HPDE6-E6E7 (cell line): ENCODE results near the gene FAM174C.
"Not testable (repeated sequence)": the region's sequence is repeated elsewhere in the genome, so short reads cannot be mapped to it uniquely, and the experiment has no call there.

Source experiments
- DNase-seq: peaks from one replicate; pipeline ENCODE4 v3.0.0; 2011; ENCODE audit warnings: missing footprints; ENCODE audit errors: extremely low spot score

FAM174C gene

DNA sequence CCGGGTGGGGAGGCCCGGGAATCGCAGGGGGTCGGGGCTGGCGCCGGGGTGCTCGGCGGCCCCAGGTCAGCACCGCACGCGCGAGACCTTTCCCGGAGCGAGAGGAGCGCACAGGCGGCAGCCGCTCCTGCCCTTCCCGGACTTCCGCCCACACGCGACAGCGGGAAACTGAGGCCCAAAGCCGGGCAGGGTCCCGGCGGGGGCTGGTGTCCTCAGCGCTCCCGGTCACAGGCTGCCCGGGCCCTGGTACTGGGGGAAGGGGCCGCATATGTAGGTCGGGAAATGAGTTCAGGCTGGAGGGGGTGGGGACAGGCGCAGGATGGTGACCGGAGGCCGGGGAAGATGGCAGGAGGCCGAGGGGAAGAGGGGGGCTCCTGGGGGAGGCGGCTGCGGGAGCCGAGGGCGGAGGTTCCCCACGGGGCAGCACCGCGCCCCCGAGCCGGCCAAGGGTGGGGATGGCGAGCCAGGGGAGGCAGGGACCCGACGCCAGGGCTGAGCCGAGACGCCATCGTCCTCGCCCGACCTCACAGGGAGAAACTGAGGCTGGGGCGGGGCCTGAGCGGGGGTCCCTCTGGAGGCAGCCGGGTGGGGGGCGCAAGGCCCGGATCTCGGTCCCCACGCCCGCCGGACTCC, 38.2 kb upstream of the FAM174C start:
- no peak for DNase-seq

DNA sequence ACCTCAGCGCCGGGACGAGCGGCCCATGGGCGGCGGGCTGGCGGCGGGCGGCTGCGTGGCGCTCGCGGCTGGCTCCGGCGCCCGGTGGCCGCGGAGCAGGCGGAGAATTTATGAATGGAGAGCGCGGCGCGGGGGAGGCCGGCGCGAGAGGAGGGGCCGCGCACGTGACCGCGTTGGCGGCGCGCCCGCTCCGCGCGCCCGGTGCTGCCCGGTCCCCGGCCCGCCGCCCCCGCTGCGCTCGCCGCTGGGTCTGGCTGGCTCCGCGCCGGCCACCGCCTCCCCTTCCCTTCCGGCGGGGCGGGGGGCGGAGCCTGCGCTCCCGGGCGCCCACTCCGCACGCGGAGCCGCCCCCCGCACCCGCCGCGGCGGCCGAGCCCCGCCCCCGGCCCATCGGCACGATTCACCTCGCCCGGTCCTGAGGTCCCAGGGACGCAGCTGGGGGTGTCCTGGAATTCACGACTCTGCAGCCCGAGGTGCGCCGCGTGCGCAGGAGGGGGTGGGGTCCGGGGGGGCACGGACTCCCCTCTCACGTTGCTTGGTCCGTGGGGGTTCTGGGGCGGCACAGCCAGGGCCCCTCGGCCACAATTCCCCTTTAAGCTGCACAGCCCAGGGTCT, 37.5 kb upstream of the FAM174C start, which contains the start of gene CBARP:
Gene CBARP, minus strand, starts transcription at position 252 of the 615 bp plus-strand sequence. CDS start 1,905 bp downstream, outside the sequence.
- DNase-seq, result no peak

DNA sequence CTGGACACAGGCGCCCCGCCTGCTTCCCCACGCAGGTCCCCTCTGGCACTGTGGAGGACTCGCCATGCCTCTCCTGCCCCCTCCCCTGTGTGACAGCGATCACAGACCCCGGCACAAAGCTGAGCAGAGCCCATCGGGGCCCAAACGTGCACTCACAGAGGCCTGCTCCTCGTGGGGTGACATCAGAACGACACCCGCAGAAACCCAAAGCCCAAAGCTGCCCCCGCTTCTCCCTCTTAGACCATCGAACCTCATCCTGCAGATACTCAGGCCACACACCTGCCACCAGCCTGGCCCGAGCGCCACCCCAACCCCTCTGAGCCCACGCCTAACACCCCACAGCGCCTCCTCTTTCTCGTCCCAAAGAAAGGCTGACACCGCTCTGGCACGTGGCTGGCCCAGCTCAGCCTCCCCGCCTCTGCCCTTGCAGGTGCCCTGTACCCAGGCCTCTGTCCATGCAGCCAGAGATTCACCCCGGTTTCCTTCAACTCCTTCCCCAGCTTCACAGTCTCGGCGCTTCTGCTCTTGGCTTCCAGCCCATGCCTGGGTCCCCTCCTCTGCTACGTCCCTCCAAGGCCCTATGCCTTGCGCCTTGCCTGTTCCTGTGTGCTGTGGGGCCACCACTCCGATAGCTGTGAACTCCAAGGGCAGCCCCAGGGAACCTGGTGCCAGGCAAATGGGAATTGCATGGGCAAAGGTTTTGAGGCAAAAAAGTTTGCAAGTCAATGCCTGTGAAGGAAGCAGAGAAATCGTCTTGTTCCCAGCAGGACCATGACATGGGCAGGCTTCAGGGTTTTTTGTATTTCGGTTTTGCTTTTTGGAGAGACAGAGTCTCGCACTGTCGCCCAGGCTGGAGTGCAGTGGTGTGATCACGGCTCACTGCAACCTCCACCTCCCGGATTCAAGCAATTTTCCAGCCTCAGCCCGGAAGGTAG, 36.7 kb upstream of the FAM174C start:
- no peak for DNase-seq

DNA sequence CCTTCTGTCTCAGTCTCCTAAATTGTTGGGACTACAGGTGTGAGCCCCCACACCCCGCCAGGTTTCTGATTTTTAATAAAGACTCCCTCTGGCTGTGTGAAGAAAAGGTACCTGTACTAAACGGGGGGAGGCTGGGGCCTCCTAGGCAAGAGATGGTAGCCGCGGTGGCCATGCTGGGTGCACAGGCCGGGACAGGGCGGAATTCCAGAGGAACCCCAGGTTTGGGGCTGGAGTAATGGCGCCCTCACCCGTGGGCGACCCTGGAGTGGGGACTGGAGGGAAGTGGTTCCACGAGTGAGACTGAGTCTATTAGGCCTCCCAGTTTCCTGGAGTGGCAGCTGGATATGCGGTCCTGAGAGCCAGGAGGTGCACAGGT, 35.9 kb upstream of the FAM174C start:
- DNase-seq, result no peak

DNA sequence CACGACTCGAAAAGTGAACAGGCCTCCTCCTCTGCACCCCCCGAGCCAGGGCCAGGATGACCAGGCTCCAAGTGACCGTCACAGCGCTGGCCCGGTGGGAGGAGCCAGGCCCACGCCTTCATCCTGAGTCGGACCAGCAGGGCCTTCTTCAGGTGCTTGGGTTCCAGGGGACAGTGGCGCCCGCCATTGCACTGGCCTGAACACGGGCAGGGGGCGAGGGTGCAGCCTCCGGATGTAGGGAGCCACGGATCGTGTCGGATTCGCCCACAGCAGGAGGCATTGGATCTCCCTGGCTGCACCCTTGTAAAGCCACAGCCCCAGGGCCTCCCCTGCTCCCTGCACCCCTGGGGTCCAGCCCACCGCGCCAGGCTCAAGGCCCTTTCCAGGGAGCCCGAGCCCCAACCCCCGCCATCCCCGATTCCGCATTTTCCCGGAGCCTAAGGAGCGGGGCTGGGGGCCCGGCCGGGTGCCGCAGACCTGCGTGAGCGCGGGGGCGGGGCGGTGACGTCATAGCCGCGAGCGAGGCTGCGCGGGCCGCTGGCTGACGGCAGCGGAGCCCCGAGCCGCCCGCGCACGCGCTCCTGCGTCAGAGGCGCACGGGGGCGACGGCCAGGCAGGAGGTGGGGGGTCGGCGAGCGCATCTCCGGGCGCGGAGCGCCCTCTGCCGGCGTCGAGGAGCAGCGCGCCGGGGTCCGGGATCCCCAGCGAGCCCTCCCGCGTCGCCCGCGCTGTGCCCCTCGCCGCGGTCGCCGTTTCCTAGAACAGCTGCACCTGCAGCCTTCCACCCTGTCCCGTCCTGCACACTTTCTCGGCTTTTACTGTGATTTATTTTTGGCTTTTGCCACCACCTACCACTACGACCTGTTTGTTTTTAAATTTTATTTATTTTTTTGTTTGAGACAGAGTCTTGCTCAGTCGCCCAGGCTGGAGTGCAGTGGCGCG, 35.3 kb upstream of the FAM174C start:
- DNase-seq, result no peak

DNA sequence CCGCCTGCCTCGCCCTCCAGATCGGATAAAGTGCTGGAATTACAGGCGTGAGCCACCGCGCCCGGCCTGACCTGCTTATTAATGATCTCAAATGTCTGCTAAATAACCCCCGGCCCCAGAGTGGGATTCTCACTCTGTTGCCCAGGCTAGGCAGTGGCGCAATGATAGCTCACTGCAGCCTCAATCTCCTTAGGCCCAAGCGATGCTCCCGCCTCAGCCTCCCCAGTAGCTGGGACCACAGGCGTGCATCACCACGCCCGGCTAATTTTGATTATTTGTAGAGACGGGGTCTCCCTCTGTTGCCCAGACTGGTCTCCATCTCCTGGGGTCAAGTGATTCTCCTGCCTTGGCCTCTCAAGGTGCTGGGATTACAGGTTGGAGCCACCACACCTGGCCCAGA, 34.4 kb upstream of the FAM174C start:
- DNase-seq, result no peak

DNA sequence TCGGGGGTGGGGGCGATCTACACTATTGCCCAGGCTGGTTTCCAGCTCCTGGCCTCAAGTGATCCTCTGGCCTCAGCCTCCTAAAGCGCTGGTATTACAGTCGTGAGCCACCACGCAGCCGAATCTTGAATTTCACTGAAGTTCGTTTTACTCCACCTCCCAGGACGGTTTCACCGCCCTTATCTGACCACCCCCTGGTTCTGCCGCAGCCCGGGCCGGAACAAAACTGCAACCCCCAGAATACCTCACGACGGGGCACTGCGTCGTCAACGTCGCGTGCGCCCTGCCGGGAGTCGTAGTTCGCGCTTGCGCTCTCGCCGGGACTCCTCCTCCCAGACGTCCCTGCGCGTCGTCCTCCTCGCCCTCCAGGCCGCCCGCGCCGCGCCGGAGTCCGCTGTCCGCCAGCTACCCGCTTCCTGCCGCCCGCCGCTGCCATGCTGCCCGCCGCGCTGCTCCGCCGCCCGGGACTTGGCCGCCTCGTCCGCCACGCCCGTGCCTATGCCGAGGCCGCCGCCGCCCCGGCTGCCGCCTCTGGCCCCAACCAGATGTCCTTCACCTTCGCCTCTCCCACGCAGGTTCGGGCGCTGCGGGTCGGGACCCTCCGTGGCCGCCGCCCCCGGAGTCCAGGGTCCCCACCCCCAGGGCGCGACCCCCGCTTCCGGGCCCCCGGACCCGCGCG, 33.8 kb upstream of the FAM174C start, which contains the start of gene ATP5F1D:
Gene ATP5F1D, plus strand, starts transcription at position 335 of the 679 bp plus-strand sequence. Its CDS starts 100 bp downstream, at position 435.
- peak; percentile 95 for DNase-seq

DNA sequence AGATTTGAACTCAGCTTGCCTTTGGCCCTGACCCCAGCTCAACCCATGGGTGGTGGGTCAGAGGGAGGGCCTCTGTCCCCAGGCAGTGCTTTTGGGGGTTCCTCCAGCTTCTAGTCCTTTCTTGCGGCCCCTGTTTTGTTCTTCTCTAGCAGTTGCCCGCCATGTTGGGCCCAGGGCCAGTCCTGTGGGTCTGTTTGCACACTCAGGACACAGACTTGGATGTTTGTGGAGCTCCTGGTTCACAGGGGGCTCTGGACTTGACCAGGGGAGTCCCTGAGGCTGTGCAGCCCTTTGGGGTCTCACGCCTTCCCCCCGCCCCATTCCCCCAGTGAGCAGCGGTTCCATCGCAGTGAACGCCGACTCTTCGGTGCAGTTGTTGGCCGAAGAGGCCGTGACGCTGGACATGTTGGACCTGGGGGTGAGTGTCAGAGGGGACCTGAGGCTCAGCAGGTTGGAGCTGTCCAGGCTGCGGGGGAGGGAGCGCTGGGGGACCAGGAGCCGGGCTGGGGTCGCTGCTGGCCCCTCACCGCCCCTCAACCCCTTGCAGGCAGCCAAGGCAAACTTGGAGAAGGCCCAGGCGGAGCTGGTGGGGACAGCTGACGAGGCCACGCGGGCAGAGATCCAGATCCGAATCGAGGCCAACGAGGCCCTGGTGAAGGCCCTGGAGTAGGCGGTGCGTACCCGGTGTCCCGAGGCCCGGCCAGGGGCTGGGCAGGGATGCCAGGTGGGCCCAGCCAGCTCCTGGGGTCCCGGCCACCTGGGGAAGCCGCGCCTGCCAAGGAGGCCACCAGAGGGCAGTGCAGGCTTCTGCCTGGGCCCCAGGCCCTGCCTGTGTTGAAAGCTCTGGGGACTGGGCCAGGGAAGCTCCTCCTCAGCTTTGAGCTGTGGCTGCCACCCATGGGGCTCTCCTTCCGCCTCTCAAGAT, 31.3 kb upstream of the FAM174C start:
- no peak for DNase-seq

DNA sequence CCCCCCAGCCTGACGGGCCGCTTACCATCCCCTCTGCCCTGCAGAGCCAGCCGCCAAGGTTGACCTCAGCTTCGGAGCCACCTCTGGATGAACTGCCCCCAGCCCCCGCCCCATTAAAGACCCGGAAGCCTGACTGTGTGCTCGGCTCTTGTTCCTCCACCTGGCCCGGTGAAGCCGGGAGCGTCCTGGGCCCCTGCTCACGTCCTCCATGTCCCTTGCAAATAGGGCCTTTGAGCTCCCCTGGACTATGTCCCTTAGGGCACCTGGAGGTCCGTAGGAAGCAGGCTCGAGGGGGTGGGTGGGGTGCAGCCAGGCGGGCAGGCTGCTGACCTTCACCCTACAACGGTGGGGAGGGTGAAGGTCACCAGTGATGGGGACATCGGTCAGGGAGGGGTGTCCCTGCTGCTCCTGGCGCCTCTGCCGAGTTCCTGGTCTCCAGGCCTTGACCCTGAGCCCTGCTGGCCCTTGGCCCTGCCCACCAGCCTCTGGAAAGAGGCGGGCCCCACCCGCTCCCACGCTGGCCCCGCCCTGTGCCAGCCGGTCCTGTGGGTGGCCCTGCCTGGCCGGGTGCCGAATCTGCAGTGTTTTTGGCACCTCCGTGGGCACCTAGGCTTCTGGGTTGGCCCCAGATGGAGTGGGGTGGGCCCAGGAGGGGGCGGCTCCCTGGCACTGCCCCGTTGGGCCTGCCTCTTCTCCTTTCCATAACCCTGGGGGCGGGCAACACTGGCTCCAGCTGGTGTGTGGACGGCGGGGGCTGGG, 30.5 kb upstream of the FAM174C start:
- no peak for DNase-seq

DNA sequence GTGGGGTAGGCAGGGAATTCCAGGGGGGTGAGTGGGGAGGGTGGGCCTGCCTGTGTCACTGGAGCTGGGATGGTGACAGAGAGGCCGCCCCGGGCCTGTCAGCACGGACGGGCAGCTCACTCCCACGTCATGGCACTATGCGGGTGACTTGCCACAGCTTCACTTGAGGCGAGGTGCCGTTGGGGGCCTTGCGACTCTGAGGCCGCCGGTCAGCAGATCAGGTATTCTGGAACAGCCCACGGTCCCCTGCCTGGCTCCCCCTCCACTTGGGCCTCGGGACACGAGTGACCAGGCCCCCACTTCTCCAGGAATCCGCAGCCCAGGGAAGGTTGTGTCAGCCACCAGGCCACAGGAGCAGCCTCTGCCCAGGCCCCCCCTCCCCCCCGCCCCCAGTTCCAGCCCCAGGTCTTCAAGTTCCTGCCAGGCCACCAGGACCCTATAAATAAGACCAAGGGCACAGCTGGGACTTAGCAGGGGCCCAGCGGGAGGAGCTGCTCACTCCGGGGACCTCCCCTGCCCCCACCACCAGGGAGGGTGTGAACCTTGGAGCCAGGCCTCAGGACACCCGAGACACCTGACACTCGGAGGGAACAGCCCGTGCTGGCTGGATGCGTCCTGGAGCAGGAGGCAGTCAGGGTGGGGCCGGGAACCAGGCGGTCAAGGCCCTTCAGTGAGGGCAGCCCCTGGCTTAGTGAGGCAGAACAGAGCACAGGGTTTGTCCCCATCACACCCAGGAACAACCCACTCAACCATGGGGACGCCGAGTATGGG, 29.7 kb upstream of the FAM174C start:
- no peak for DNase-seq

DNA sequence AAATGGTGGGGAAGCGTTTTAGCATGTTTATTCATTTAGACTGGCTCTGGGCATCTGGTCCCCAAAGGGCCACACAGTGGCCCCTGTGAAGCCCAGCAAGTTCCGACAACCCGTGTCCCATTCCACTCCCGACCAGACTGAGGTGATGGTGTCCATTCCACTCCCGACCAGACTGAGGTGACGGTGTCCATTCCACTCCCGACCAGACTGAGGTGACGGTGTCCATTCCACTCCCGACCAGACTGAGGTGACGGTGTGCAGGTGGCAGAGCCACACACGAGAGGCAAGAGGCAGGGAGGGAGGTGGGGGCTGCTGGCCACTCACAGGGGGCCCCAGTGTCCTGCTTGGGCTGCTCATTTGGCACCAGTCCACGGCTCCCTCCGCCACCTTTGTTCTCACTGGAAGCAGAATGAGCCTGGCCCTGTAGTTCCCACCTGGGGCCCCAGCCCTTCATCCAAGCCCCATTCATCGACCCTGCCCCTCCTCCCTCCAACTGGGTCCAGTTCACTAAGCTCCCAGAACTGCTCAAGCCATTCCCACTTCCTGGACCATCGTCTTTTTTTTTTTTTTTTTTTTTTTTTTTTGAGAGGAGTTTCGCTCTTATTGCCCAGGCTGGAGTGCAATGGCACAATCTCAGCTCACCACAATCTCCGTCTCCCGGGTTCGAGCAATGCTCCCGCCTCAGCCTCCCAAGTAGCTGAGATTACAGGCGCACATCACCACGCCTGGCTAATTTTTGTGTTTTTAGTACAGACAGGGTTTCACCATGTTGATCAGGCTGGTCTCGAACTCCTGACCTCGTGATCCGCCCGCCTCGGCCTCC, 28.9 kb upstream of the FAM174C start:
- DNase-seq, result not testable (repeated sequence)

DNA sequence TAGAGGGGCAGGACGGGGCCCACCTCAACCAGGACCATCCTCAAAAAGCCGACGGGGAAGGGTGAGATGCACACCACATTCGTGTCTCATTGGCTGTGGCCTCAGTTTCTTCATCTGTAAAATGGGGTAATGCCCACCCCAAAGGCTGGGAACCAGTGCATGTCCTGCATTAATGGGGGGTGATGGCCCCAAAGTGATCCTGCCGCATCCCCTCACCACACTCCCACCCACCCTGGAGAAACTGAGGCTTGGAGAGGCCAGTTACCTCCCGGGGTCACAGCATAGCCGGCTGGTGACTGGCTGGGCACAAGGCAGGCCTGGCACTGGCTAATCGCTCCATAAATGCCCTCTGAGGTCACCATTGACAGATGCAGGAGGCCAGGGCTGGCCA, 27.6 kb upstream of the FAM174C start:
- DNase-seq, result no peak

DNA sequence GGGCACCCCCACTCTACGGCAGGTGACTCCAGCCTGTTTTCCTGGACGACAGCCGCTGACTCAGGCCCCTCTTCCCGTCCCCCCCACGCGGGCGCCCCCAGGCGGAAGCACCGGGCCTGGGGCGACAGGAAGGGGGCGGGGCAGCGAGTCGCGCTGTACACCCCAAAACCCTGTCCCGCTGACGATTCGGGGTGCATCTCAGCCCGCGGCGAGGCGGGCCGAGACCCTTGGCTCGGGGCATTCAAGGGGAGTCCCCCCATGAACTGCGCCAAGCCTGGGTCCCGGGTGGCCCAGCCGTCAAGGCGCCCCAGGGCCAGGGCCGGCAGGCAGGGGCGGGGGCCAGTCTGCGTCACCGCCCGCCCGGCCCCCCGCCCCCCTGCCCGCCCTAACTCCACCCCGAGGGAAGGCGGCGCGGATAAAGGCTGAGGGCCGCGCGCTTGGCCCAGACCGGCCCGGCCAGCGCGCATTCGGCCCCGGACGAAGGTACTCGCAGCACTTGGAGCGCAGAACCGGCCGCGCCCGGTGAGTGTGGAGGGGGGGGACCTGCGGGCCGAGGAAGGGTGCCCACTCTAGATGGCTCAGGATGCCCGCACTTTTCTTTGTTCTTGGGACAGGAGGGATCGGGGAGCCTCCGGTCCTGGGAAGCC, 27.1 kb upstream of the FAM174C start, which contains the start of gene MIDN:
Gene MIDN, plus strand, starts transcription at position 445 of the 647 bp plus-strand sequence. CDS start 1,714 bp downstream, outside the sequence.
- DNase-seq, result no peak

DNA sequence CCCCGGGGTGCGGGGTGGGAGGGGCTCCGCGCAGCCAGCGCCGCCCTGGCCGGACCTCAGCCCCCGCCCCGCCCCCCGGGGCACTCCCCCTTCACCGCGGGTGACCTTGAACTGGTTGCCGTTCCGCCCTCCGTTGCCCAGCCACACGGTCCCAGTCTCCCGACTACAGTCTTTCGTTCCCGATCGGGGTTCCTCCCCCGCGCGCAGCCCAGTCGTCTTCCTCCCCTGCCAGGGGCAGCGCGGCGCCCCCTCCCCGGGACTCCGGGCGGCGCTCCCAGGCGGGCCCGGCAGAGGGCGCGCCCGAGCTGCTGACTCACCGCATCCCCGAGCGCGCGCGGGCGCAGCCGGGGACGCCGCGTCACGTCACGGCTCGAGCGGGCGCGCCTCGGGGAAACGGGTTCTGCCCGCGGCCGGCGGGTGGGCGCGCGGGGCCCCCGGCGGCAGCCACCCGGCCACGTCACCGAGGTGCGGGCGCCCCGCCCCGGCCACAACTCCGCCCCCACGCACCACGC, 26.5 kb upstream of the FAM174C start:
- no peak for DNase-seq

DNA sequence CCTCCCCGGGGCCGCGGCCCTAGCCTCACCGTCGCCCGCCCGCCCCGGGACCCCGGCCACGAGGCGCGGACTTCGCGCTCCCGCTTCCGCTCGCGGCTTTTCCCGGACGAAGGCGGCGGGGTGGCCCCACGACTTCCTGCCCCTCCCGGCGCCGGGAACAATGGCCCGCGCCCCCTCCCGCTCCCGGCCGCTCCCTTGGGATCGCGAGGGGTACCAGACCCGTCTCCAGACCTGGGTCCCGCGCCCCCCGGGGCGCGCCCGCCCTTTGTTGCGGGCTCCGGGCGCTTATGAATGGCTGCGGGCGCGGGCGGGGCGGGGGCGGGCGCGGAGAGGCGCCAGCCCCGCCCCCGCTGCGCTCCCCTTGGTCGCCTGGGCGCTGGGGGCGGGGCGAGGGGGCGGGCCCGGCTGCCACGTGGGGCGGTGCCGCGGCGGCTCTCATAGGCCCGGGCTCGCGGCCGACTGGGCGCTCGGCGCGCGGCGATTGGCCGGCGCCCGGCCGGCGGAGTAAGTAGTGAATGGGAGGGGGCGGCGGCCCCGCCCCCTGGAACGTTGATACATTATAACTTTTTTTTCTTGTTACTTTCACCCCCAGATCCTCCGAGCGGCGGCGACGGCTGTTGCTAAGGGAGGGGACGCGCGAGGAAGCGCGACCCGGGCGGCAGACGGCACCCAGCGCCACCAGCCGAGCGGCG, 25.9 kb upstream of the FAM174C start:
- no peak for DNase-seq

DNA sequence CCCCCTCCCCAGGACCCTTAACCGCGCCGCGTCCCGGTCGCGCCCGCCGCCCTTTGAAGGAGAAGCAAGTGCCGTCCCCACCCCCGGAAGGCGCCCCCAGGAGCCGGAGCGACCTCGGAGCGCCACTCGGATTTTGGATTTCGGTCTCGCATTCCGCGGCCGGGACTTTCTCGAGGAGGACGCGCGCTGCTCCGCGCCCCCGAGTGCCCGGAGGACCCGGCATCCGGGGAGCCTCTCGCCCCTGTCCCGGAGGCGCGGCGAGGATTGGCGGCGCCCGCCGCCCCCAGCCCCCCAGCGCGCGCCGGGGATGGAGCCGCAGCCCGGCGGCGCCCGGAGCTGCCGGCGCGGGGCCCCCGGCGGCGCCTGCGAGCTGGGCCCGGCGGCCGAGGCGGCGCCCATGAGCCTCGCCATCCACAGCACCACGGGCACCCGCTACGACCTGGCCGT, 25.3 kb upstream of the FAM174C start:
- DNase-seq, result no peak
